CD4-positive, alpha-beta T cell treated with Interleukin-6 for 4 hours (primary cell): ENCODE data around the gene TRIM37.

ENCODE experiments used
- DNase-seq: peaks from one replicate; pipeline ENCODE4 v3.0.0-alpha.2; 2020; ENCODE audit warnings: mixed read lengths

TRIM37 gene

DNA sequence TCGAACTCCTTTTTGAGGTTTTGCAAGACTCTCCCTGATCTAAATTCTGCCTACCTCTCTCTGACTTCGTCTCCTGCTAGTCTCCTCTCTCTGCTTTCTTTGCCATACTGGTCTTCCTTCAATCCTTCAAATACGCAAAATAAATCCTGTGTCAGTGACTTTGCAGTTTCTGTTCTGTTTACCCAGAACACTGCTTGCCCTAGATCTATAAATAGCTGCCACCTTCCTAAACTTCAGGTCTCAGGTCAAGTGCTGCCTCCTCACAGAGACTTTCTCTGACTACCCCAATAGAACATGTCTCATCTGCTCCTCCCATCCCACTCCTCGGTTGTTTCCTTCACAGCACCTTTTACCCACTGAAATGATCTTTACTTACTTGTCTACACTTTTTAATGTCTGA lies 78.9 kb downstream of the TRIM37 start:
- DNase-seq: no peak

DNA sequence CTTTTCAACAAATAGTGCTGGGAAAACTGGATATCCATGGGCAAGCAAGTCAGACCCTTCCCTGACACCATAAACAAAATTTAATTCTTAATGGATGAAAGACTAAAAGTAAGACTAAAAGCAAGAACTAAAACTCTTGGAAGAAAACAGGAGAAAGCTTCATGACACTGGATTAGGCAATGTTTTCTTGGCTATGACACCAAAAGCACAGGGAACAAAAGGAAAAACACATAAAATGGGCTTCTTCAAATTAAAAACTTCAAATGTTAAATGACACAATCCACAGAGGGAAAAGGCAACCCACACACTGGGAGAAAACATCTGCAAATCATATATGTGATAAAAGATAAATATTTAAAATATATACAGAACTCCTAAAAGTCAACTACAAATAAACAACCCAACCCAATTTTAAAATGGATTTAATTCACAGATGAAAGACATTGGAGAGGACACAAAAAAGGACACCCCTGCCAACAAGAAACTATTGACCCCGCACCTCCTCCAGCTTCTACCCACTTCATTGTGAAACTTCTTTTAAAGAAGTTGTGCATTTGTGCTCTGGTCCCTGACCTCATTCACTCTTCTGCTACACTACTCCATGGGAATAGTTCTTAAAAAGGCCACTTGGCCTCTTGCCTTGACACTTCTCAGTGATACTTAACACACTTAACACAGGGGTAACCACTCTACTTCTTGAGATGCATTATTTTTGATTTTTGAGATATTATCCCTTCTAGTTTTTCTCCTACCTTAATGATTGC lies 80.3 kb downstream of the TRIM37 start:
- DNase-seq: no peak

DNA sequence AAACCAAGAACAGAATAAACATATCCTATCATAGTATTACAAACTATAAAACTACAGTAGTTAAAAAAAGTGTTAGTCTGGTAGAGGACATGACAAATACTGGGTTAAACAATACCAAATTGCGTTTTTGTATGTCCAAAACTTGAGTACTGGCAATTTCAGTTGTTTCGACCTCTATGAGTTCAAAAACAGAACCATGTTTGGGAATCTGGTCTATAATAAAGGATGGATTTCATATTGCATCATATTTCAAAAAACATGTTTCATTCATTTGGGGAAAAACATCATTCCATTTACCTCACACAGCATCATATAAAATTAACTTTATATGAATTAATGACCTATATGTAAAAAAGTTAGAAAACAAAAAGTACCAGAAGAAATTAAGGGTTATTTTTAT lies 81.8 kb downstream of the TRIM37 start:
- no peak for DNase-seq

DNA sequence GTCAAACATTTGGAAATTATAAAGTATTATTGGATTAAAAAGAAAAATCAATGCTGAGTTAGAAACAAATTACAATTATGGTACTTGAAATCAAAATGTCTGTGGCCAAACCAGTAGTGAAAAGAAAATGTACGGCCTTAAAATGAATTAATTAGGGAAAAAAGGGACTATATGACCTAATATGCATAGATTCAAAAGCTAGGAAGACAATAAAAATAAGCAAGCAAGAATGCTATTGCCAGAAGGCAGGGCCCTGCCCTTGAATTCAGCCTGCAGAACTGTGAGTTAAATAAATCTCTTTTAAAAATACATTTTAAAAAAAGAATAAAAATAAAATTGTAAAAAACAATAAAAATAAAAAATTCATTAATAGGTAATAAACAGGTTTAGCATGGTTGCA lies 88.7 kb downstream of the TRIM37 start:
- DNase-seq: no peak

DNA sequence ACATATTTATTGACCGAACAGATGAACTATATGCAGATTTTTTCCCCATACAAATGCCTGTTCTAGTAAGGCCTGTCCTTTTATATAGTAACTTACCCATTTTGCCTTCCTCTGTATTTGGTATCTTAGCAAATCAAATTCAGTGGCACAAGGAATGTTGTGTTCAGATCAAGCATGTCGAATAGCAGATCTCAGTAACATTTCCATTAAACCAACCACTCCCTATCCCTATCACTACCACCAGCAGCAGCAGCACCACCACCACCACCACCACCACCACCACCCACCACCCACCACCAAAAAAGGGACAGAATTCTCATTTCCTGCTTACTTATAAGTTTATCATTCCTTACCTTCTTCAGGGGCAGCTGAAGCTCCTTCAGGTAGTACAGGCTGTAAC lies 94.7 kb downstream of the TRIM37 start:
- no peak for DNase-seq

DNA sequence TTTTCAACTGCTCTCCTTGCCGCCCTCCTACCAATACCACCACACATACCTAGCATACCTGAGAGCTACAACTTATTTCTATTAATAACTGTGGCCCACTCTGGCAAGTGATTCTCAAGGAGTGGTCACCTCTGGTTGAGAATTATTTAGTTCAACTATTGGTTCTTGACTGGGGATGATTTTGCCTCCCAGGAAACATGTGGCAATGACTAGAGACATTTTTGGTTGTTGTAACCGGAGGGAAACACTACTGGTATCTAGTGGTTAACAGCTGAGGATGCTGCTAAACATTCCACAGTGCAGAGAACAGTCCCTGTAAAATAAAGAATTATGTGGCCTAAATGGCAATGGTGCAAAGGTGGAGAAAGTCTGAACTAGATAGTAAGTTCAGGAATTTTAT lies 96.7 kb downstream of the TRIM37 start:
- no peak for DNase-seq

DNA sequence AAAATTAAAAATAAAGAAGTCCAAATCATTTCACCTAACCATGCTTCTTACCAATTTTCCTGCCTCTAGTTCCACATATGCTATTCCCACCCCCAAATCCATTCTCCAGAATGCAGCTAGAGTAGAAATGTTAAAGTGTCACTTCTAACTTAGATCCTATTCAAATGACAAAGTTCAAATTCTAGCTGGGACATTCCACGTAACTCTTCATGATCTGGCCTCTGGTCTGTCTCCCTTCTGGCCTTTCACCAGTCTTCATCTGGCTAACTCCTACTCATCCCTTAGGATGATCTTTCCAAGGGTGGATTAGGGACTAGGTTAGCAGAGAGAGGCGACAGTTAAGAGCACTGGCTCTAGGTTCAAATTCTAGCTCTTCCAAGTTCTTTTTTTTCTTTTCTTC lies 97.9 kb downstream of the TRIM37 start:
- no peak for DNase-seq

DNA sequence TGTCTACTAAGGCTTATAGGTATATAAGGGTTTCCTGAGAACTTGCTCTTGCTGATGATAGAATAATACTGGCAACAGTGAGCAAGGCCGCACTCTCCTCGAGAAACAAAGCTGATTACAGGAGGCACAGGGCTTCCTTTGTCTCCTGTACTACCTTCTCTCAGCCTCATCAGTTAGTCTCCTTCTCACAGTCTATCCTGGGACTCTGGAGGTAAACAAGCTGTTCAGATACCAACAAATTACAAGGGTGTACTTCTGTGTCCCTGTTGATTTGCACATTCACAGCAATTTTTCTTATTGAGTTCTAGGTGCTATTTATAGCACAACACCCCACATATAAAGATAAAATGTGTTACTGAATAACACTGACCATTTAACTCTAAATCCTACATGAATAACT lies 98.7 kb downstream of the TRIM37 start:
- no peak for DNase-seq

DNA sequence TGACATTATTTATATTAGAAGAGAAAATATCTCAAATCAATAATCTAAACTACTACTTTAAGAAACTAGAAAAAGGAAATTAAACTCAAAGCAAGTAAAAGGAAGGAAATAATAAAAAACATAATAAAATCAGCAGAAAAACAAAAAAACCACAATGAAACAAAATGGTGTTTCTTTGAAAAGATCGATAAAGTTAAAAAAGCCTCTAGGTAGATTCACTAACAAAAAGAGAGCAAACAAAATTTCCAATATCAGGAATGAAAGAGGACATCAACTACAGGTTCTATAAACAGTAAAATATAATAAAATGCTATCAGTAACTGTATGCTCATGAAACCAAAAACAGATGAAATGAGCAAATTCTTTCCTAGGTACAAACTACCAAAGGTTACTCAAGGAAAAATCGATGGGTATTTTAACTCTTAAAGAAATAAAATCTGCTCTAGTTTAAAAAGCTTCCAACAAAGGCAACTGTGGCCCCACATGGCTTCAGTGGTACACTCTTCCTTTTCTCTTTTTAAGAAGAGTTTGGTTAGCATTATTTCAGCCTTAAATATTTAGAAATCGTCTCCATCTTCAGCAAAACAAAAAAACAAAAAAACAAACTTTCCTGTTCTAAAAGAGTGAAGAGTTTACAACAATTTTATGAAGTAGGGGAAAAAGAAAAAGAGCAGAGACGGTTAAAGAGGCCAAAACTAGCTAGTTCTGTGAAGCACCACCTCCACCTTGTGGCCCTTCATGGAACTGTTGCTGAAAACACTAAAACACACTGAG lies 102.2 kb downstream of the TRIM37 start:
- peak; percentile 75 for DNase-seq

DNA sequence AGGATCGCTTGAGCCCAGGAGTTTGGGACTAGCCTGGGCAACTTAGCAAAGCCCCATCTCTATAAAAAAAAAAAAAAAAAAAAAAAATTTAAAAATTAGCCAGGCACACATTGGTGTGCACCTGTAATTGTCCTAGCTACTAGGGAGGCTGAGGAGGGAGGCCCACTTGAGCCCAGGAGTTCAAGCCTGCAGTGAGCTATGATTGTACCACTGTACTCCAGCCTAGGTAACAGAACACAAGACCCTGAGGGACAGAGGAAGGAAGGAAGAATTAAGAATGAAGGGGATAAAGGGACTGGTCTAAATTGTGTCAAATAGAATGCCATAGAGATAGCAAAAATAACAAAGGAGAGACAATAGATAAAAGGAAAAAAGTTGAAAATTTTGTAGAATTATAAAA lies 102.8 kb downstream of the TRIM37 start:
- DNase-seq: no peak

DNA sequence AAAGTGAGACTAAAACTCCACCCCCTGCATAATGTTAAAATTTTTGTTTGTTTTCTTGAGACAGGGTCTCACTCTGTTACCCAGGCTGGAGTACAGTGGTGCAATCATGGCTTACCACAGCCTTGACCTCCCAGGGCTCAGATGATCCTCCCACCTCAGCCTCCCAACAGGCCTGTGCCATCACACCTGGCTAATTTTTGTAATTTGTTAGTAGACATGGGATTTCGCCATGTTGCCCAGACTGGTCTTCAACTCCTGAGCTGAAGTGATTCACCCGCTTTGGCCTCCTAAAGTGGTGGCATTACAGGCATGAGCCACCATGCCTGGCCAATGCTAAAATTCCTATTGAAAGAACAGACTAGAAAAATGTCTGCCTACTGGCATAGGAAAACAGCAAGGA lies 103.8 kb downstream of the TRIM37 start:
- no peak for DNase-seq

DNA sequence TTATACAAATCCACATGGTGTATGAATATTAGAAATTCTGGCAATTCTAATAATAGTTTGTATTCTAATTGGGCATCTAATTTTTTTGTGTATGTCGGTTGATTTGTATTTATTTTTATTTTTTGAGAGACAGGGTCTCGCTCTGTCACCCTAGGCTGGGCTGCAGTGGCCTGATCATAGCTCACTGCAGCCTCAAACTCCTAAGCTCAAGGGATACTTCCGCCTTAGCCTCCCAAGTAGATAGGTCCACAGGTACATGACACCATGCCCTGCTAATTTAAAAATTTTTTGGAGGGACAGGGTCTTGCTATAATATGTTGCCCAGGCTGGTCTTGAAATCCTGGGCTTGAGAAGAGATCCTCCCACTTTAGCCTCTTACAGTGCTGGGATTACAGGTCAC lies 104.6 kb downstream of the TRIM37 start:
- DNase-seq: no peak

DNA sequence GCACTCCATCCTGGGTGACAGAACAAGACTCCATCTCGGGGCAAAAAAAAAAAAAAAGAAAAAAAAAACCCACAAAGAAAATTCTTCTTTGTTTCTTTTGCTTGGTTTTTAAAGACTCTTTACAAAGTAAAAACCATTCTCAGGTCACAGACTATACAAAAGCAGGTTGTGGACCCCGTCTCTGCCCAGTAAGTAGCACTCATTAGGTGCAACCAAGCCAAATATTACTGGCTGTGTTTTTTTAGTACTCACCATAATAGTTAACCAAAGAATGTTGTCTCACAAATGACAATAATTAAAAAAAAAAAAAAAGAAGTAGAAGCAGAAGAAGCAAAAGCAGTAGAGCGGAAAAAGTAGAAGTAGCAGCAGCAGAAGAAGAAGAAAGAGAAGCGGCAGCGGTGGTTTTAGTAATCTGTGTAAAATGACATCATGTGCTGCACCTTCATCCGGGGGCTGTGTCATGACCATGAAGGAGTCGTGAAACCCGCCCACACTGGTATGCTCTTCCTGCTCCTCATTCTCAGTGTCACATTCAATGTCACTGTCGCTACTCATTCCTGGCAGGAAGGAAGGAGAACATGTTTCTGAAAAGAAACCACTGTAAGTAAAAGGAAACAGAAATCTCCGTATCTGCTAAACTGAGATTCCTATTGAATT lies 105.4 kb downstream of the TRIM37 start:
- DNase-seq: peak; percentile 79

DNA sequence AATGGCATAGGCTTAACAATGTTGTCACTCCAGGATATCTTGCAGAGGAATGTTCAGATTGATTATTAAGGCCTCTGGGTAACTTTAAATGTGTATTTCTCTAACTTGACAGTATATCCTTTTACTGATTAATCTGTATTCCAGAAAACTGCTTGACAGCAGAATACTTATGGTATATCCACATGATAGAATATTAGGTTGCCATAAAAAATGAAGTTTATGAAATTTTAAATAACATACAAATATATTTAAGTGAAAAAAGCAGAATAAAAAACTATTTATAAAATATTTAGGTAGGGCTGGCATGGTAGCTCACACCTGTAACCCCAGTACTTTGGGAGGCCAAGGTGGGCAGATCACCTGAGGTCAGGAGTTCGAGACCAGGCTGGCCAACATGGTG lies 106.7 kb downstream of the TRIM37 start:
- DNase-seq: no peak

DNA sequence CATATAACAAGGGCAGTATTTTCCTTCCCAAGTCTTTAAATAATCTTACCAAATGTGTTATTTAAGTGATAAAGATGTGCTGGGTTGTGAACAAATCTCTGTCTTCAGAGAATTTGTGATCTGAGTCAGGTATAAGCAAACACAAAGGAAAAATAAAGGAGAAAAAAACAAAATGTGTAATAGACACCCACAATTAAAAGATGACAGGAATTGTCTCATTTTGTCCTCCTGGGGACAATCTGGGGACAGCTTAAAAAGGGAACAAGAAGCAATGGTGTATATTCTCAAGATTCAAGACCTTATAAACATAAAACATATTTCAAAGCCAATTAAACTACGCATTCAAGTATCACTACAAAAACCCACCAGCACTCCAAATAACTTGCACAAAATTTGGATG lies 107.2 kb downstream of the TRIM37 start:
- DNase-seq: no peak

DNA sequence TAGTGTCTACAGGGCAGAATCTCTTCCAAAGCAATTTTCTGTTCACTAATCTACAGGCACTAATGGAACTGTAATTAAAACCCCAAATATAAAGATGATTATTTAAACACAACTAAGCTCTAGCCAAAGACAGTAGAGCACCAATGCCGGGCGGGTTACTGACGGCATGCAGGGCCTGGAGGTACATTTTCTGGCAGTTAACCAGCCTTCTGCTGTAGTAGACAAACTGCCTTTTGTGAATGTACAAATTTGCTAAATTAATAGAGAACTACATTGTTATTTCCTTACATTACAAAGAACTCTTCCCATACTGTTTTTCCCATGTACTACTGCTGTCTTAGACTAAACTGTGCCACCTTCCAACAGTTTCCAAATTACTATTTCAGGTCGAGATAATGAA lies 107.8 kb downstream of the TRIM37 start:
- DNase-seq: no peak

DNA sequence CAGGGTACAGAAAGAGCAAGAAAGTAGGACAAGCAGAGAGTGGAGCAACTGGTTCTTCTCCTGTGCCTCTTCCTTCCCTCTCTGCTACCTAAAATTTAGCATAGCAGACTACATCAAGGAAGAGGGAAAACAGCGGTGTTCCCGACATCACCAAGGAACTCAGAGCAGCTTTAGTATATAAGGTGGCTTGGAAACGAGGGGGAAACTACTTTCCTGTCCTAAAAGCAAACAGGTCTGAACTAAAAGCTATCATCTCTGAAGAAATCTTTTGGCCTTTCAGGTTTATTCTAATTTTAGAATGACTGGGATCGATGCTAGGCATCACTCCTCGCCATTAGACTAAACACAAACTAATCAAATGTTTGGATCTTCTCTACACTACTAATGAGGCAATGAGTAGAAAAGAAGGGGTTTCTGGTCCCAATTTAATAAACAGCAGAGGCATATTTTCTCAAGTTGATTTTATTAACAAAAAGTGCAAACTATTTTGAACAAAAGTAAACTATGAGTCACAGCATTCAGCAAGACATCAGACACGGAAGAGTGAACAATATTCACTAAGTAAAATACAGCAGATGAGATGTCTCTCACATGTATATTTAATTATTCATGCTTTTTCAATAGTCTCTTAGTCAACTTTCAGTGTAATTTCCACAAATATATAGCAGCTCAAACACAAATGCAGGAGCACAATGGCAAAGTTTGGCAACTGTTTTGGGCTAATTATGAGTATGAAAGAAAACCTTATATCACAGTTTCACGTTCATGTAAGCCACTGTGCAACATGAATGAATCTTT lies 108.7 kb downstream of the TRIM37 start:
- DNase-seq: no peak

DNA sequence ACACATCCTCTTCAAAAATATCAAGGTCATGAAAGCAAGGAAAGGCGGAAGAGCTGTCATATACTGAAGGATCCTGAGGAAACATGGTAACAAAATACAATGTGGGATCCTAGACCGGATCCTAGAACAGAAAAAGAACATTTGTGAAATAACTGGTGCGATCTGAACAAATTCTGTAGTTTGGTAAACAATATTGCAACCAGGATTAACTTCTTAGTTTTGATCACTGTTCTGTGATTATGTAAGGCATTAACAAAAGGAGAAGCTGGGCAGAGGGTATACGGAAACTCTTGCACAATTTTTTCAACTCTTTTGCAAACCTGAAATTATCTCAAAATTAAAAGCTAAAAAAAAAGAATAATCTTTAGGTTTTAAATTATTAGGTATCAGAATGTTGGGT lies 109.7 kb downstream of the TRIM37 start:
- DNase-seq: no peak

DNA sequence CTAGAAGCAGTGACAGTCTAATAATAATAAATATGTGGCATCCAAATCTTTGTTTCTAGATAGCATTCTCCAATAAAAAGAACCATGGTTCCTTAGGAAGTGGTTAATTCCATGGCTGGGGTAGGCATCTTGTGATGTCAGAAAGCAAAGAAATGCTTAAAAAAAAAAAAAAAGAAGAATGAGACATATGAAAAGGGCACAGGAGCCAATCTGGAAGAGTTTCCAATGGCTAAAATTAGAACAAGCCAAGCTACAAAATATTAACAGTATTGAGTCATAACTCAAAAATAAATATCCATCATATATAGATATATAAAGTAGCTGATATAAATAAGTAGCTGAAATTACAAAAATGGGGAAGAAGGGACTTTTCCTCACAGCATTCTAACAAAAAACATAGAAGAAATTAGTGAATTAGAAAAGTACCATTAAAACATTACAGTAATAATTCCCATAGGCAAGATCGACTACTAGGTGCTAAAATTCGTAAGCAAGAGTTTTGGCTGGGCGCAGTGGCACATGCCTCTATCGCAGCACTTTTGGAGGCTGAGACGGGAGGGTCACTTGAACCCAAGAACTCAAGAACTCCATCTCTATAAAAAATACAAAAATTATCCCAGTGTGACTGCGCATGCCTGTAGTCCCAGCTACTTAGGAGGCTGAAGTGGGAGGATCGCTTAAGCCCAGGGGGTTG lies 111.3 kb downstream of the TRIM37 start:
- DNase-seq: no peak

DNA sequence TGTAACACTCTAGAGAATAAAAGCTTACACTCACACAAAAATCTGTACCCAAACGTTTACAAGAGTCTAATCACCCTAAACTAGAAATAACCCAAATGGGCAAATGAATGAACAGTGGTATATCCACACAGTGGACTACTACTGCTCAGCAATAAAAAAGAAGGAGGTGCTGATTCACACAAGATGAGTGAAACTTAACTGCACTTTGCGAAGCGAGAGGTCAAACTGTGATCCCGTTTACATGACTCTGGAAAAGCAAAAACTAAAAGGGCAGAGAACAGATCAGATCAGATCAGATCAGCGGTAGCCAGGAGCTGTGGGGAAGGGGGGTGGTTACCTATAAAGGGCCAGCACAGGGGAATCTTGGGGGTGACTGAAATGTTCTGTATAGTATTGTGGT lies 113.4 kb downstream of the TRIM37 start:
- DNase-seq: no peak

DNA sequence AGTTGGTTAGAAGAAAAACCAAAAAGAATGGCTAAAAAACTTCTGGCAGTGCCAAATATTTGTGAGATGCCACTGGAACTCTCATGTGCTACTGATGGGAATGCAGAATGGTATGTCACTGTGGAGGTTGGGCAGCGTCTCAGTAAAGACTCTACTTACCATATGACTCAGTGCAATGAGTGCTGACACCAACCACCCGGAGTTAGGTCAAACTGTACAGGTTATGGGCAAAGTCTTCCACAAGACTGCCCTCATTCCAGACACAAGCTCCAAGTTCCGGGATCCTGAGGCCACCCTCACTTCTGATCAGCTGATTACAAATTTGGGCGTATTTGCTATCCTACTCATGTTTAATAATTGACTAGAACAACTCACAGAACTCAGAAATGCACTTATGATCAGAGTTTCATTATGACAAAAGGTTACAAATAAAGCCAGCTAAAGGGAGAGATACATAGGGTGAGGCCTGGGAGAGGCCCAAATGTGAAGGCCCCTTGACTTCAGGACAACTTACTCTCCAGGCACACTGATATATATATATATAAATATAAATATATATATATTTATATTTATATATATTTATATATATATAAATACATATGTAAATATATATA lies 114.9 kb downstream of the TRIM37 start:
- DNase-seq: no peak

DNA sequence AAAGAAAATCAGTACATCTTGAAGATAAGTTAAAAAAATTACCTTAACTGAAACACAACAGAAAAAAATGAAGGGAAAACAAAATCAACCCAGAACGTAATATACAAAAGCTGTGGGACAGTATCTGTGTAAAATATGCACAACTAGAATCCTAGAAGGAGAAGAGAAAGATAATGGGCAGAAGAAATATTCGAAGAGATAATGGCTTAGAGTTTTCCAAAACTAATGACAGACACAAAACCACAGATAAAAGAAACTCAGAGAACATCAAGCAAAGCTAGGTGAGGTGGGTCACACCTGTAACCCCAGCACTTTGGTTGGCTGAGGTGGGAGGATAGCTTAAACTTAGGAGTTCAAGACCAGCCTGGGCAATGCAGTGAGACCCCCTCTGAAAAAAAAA lies 117.1 kb downstream of the TRIM37 start:
- DNase-seq: no peak
